Loucy (cell line): ENCODE data around the gene VWF.

Experiments used
- H2AFZ ChIP-seq: fragments of 200-600 bp; sonication (generic); 2 replicates; pipeline ENCODE4 v1.6.0; 2016; ENCODE audit warnings: antibody characterized with exemption, mild to moderate bottlenecking, low read length, moderate library complexity
- H3F3A ChIP-seq: fragments of 200-600 bp; 2 replicates; pipeline ENCODE4 v1.6.0; 2016; ENCODE audit warnings: antibody characterized with exemption, low read depth, mild to moderate bottlenecking
- H3K27me3 ChIP-seq: fragments of 200-600 bp; sonication (generic); 2 replicates; pipeline ENCODE4 v1.6.1; 2014; ENCODE audit warnings: low read length, mild to moderate bottlenecking; ENCODE audit not compliant: insufficient read depth, poor library complexity, severe bottlenecking
- H3K36me3 ChIP-seq: fragments of 200-600 bp; sonication (generic); 2 replicates; pipeline ENCODE4 v1.6.1; 2016; ENCODE audit warnings: low read length; ENCODE audit not compliant: insufficient read depth
- H3K4me1 ChIP-seq: fragments of 200-600 bp; sonication (generic); 2 replicates; pipeline ENCODE4 v1.5.1; 2014; ENCODE audit warnings: low read length, mild to moderate bottlenecking; ENCODE audit not compliant: insufficient read depth, poor library complexity, severe bottlenecking
- H3K4me2 ChIP-seq: fragments of 200-600 bp; sonication (generic); 2 replicates; pipeline ENCODE4 v1.6.0; 2014; ENCODE audit warnings: antibody characterized with exemption, low read length, low read depth, mild to moderate bottlenecking; ENCODE audit not compliant: poor library complexity, severe bottlenecking
- H3K4me3 ChIP-seq: fragments of 200-600 bp; sonication (generic); 2 replicates; pipeline ENCODE4 v1.5.1; 2014; ENCODE audit warnings: low read length, mild to moderate bottlenecking, mixed read lengths; ENCODE audit not compliant: poor library complexity, severe bottlenecking
- H3K79me2 ChIP-seq: fragments of 200-600 bp; sonication (generic); 2 replicates; pipeline ENCODE4 v1.6.1; 2014; ENCODE audit warnings: low read length; ENCODE audit not compliant: insufficient read depth
- H3K9ac ChIP-seq: fragments of 200-600 bp; sonication (generic); 2 replicates; pipeline ENCODE4 v1.6.0; 2014; ENCODE audit warnings: mild to moderate bottlenecking, low read depth, low read length, moderate library complexity; ENCODE audit not compliant: poor library complexity, severe bottlenecking
- H3K9me2 ChIP-seq: fragments of 200-600 bp; sonication (generic); replicated peaks from 2 replicates; pipeline ENCODE4 v1.6.1; 2016; ENCODE audit warnings: low read depth, low read length, mixed read lengths
- H3K9me3 ChIP-seq: fragments of 200-600 bp; sonication (generic); 2 replicates; pipeline ENCODE4 v1.6.1; 2014; ENCODE audit warnings: mild to moderate bottlenecking, antibody characterized with exemption, low read length, low read depth; ENCODE audit not compliant: insufficient read depth
- H4K20me1 ChIP-seq: fragments of 200-600 bp; sonication (generic); 2 replicates; pipeline ENCODE4 v1.6.0; 2014; ENCODE audit warnings: antibody characterized with exemption, low read length, mild to moderate bottlenecking; ENCODE audit not compliant: insufficient read depth, poor library complexity, severe bottlenecking
- EZH2phosphoT487 ChIP-seq: fragments of 200-600 bp; IDR thresholded peaks from 2 replicates; pipeline ENCODE4 v1.6.1; 2018; ENCODE audit warnings: antibody characterized with exemption, mild to moderate bottlenecking, moderate library complexity, borderline replicate concordance
- TF ChIP-seq, protein P1 (sequence below): fragments of 200-600 bp; sonication (generic); conservative IDR thresholded peaks from 2 replicates; pipeline ENCODE4 v1.5.1; 2014; ENCODE audit warnings: mild to moderate bottlenecking, antibody characterized with exemption, low read length

The VWF gene

DNA sequence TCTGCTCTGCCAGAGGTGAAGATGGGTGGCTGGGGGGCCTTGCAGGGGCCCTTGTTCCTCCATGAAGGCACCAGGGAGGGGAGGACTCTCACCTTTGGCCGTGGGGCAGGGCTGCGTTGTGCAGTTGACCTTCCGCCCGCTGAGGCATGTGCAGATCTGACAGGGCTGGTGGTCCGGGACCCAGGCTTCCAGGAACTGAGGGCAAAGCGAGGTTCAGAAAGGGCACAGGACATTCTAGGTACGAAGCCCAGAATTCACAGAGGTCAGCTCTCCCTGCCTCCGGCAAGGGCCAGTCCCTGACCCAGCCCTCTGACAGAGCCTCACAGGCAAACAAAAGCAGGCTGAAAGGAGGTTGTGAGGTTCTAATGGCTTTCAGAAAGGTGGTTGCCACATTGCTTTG, 139.0 kb downstream of the VWF start:
- Histone ChIP-seq H3K4me1 (no peaks in the 10 kb centered on the region), H4K20me1 (no peaks in the 10 kb centered on the region), H3K4me3 (no peak overlapping the region), H3K36me3 (no peaks in the 10 kb centered on the region), H3K27me3 (no peaks in the 10 kb centered on the region), H3K4me2 (no peak overlapping the region), H3K9ac (no peak overlapping the region), H3K9me3 (no peaks in the 10 kb centered on the region), H3K9me2 (no peaks in the 10 kb centered on the region), H3K79me2 (no peaks in the 10 kb centered on the region), H2AFZ (no peak overlapping the region), H3F3A (no peaks in the 10 kb centered on the region)
- no peak for TF ChIP-seq EZH2phosphoT487
- TF ChIP-seq, protein P1, sequence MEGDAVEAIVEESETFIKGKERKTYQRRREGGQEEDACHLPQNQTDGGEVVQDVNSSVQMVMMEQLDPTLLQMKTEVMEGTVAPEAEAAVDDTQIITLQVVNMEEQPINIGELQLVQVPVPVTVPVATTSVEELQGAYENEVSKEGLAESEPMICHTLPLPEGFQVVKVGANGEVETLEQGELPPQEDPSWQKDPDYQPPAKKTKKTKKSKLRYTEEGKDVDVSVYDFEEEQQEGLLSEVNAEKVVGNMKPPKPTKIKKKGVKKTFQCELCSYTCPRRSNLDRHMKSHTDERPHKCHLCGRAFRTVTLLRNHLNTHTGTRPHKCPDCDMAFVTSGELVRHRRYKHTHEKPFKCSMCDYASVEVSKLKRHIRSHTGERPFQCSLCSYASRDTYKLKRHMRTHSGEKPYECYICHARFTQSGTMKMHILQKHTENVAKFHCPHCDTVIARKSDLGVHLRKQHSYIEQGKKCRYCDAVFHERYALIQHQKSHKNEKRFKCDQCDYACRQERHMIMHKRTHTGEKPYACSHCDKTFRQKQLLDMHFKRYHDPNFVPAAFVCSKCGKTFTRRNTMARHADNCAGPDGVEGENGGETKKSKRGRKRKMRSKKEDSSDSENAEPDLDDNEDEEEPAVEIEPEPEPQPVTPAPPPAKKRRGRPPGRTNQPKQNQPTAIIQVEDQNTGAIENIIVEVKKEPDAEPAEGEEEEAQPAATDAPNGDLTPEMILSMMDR = no peak

DNA sequence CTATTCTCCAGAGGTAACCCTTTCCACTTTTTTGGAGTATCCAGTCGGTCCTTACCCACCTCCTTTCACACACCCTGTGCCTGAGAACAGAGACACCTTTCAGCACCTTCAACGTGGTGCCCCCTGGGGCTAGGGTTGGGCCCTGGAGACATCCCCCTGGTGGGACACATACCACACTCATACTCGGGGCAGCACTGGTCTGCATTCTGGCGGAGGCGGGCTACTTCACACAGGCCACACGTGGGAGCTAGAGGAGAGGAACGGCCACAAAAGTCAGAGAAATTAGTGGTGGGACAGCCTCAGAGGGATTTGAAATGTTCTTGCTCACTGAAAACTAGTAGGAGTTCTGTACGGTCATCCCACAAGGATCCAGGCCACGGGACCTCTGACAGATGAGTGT, 139.6 kb downstream of the VWF start:
- H3K9ac ChIP-seq = no peak overlapping the region
- no peaks in the 10 kb centered on the region for H3K36me3 ChIP-seq
- no peak overlapping the region for H2AFZ ChIP-seq
- H3K4me3 ChIP-seq = no peak overlapping the region
- no peaks in the 10 kb centered on the region for H3K79me2 ChIP-seq
- H3K9me2 ChIP-seq = no peaks in the 10 kb centered on the region
- no peaks in the 10 kb centered on the region for H4K20me1 ChIP-seq
- TF ChIP-seq, protein P1 = no peak
- no peaks in the 10 kb centered on the region for H3F3A ChIP-seq
- no peaks in the 10 kb centered on the region for H3K4me1 ChIP-seq
- no peaks in the 10 kb centered on the region for H3K9me3 ChIP-seq
- H3K4me2 ChIP-seq = no peak overlapping the region
- H3K27me3 ChIP-seq = no peaks in the 10 kb centered on the region

DNA sequence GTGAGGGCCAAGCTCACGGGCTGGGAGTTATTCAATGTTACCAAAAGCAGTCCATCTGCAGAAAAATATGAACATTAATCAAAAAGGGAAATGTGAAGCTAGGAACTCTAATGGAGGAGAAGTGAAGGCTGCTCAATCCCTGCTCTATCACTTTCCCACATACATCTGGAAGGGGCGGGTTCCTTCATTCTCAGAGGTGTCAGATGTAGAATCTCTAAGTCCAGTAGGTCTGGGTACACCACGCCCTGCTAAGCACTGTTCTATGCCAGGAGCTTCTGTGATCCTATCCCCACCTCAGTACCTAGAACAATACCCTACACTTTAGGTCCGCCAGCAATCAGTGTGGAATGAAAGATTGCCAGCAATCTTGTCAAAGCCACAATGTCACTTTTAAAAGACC, 142.4 kb downstream of the VWF start:
- no peaks in the 10 kb centered on the region for H3K36me3 ChIP-seq
- no peaks in the 10 kb centered on the region for H3K9me2 ChIP-seq
- H3K9me3 ChIP-seq = no peaks in the 10 kb centered on the region
- no peak overlapping the region for H3K4me3 ChIP-seq
- H3K9ac ChIP-seq = no peak overlapping the region
- no peak overlapping the region for H2AFZ ChIP-seq
- H3K4me1 ChIP-seq = peaks cover 2% of the 10 kb centered on the region
- no peaks in the 10 kb centered on the region for H3K27me3 ChIP-seq
- H3K4me2 ChIP-seq = no peak overlapping the region
- H3F3A ChIP-seq = no peaks in the 10 kb centered on the region
- no peaks in the 10 kb centered on the region for H3K79me2 ChIP-seq
- TF ChIP-seq, protein P1 = no peak
- TF ChIP-seq EZH2phosphoT487 = no peak
- no peaks in the 10 kb centered on the region for H4K20me1 ChIP-seq
